HG03097 (cell line): ENCODE data around the gene DDR1.
A peak's percentile ranks its signal among the peaks of the same experiment; 100 is the strongest.
"Not testable (repeated sequence)": the region's sequence is repeated elsewhere in the genome, so short reads cannot be mapped to it uniquely, and the experiment has no call there.

Source experiments
- ATAC-seq: cut with Tn5 transposase; IDR thresholded peaks from one replicate; pipeline ENCODE4 v1.9.1; 2021; ENCODE audit not compliant: unreplicated experiment, low FRiP score

The DDR1 gene

DNA sequence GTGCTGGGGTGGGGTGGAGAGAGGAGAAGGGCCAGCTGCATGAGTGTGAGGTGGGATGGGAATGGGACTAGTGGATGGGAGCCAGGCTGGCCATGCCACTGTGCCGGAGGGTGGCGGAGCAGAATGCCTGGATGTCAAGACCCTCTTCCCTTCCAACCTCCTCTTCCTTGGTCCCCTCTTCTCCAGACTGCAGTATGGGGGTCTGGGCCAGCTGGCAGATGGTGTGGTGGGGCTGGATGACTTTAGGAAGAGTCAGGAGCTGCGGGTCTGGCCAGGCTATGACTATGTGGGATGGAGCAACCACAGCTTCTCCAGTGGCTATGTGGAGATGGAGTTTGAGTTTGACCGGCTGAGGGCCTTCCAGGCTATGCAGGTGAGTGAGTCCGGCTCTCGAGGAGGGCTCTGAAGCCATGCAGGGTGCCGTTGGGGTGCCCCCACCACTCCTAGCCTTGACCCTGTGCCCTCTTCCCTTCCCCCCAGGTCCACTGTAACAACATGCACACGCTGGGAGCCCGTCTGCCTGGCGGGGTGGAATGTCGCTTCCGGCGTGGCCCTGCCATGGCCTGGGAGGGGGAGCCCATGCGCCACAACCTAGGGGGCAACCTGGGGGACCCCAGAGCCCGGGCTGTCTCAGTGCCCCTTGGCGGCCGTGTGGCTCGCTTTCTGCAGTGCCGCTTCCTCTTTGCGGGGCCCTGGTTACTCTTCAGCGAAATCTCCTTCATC, 7.7 kb downstream of the DDR1 start:
- ATAC-seq = no peak

- ATAC-seq = no peak
Measured at GRCh38 chr6:30893001-30893591, 8.8 kb downstream of the DDR1 start.

GRCh38 chr6:30893666-30894065, 9.3 kb downstream of the DDR1 start:
- ATAC-seq = no peak

- no peak for ATAC-seq
Measured at GRCh38 chr6:30894381-30894780, 10.1 kb downstream of the DDR1 start.

DNA sequence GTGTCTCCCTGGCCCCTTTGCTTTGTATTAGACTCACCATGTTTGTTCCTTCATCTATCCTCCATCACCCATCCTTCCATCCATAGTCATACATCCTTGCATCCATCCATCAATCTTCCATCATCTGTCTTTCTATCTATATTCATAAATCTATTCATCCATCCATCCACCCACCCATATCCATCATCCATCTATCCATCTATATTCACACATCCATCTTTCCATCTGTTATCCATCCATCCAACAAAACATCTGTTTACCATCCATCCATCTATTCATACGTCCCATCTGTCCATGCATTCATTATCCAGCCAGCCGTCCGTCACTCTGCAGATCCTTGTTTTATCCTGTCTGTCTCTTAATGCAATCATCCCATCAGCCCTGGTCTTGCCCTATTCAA, 10.6 kb downstream of the DDR1 start:
- no peak for ATAC-seq

GRCh38 chr6:30895343-30895742, 11.0 kb downstream of the DDR1 start:
- no peak for ATAC-seq

- ATAC-seq = no peak
Measured at GRCh38 chr6:30896541-30896940, 12.2 kb downstream of the DDR1 start.

DNA sequence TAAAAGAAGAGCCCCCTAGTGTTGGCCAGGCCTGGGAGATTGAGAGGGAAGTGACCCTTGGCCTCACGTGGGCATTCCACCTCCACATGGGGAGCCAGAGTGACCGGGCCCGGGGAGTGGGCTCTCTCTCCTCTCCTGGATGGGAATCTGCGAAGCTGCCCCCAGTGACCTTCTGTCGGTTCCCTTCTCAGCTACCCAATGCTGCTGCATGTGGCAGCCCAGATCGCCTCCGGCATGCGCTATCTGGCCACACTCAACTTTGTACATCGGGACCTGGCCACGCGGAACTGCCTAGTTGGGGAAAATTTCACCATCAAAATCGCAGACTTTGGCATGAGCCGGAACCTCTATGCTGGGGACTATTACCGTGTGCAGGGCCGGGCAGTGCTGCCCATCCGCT, 13.6 kb downstream of the DDR1 start:
- no peak for ATAC-seq

- no peak for ATAC-seq
Measured at GRCh38 chr6:30898750-30899360, 14.5 kb downstream of the DDR1 start.

DNA sequence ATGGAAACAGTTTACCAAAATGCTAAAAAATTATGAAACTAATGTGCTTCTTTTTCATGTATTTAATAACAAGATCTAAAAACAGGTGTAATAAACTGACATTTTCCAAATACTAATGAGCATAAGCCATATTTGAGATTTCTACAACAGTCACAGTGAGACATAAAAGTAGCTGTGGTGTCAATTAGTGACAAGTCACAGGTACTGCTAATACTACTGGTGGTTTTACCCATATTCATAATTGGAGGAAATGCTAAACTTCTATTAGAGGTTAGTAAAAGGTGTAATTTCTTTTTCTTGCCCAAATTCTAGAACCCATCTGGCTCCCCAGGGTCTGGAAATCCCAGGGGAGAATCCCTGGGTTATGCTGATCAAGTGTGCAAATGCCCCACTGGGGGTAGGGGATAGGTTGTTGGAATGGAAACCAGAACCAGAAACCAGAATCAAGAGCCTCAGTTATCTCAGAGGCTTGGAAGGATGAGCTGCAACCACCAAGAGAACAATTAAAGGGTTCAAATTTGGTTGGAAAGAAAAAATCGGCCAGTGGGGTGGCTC, 16.6 kb downstream of the DDR1 start:
- no peak for ATAC-seq

DNA sequence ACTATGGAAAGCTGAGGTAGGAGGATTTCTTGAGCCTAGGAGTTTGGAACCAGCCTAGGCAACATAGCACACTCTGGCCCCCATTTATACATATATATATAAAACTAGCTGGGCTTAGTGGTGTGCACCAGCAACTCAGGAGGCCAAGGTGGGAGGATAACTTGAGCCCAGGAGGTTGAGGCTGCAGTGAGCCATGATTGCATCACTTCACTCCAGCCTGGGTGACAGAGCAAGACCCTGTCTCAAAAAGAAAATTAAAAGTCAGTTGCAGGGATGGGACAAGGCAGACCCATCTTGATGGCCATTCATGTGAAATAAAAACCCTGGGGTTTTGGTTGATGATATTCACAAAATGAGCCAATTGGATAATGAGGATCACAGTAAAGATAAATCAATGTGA, 17.1 kb downstream of the DDR1 start:
- ATAC-seq = no peak

DNA sequence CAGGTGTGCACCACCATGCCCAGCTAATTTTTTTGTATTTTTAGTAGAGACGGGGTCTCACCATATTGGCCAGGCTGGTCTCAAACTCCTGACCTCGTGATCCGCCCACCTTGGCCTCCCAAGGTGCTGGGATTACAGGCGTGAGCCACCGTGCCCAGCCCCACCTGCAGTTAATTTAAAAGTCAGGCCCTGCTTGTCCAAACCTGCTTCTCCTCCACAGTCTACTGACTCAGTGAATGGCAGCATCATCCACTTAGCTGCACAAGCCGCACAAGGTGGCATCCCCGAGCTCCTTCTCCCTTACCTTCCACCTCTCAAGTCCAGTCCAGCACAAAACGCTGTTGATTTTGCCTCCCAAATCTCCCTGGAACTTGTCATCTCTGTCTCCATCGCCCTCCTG, 17.9 kb downstream of the DDR1 start:
- ATAC-seq = not testable (repeated sequence)

DNA sequence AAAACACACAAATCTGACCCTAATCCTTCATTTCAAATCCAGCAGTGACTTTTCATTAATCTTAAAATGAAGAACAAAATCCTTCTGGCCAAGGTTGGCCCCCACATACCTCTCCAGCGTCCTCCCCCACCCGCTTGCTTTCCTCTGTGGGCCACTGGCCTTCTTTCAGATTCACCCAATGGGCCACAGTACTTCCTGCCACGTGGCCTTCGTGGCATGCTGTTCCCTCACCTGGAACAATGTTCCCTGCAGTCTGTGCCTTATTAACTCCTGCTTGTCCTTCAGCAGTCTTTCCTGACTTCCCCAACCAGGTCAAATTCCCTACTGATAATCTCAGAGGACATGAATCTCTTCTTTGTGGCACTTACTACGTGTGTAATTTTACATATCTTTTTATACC, 18.4 kb downstream of the DDR1 start:
- ATAC-seq = no peak

DNA sequence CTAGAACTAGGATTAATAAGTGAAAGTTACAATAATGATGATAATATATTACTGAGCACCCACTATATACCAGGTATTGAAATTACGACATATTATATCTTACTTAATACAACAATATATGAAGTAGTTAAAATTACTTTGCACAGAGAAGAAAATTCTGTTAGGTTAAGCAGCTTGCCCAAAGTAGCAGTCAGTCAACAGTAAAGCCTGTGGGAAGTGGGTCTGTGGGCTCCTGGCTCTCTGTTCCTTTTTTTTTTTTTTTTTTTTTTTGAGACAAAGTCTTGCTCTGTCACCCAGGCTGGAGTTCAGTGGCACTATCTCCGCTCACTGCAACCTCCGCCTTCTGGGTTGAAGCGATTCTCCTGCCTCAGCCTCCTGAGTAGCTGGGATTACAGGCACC, 18.9 kb downstream of the DDR1 start:
- no peak for ATAC-seq

DNA sequence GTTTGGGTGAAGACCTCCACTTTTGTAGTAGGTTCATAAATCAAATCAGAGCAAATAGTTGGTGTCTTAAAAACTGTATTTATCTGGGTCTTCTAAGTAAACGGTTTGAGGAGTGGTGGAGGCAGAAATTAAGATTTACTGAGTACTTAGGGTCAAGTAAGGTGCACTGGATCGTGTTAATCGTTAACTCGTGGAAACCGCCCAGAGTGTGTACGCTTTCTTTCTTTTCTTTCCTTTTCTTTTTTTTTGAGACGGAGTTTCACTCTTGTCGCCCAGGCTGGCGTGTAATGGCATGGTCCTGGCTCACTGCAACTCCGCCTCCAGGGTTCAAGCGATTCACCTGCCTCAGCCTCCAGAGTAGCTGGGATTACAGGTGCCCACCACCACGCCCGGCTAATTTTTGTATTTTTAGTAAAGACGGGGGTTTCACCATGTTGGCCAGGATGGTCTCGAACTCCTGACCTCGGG, 23.0 kb downstream of the DDR1 start:
- ATAC-seq = not testable (repeated sequence)

DNA sequence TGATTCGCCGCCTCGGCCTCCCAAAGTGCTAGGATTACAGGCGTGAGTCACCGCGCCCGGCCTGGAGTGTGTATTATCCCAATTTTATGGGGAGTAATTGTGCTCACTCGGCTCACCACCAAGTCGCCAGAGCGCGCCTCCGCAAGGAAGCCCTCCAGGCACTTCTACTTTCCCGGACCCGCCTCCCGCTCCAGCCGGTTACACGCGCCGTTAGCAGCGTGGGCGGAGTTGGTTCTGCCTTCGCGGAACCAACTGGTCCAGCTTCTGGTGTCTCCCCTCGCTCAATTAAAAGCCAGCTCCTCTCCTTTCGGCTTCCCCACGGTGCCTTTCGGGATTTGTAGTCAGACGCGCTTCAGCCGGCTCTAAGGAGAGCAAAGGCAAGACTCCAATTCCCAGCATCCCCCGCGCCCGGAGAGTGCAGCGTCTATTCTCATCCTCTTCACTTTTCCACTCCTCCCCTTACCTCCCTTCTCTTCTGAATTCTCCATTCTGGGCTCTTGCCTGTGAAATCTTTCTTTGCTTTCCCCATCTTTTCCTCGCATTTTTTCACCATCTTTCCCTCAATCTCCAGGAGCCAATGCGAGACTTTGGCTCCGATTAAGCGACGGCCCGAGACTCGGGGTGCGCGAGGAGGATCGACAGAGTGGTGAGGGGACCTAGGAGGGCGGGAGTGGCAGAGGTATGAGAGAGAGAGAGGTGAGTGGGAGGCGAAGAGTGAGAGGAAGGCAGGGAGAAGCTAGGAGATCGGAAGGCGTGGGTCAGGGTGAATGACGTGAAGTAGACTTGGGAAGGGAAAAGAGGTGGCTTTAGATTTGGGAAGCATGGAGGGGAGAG, 23.7 kb downstream of the DDR1 start, which contains the start of gene GTF2H4:
GTF2H4 (plus strand) TSS at position 450 of the 834 bp plus-strand sequence.
- peak; percentile 94 for ATAC-seq

GRCh38 chr6:30908700-30909099, 24.4 kb downstream of the DDR1 start:
- no peak for ATAC-seq

DNA sequence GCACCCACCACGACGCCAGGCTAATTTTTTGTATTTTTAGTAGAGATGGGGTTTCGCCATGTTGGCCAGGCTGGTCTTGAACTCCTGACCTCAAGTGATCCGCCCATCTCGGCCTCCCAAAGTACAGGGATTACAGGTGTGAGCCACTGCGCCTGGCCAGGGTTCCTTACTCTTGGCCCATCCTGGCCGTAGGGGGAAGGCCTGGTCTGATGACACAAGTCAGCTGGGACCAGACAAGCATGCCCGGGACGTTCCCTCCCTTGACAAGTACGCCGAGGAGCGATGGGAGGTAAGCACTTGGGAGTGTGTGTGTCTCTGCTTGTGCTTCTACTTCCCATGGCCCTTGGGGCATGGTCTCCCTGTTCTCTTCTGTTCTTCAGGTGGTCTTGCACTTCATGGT, 26.2 kb downstream of the DDR1 start:
- ATAC-seq = not testable (repeated sequence)

DNA sequence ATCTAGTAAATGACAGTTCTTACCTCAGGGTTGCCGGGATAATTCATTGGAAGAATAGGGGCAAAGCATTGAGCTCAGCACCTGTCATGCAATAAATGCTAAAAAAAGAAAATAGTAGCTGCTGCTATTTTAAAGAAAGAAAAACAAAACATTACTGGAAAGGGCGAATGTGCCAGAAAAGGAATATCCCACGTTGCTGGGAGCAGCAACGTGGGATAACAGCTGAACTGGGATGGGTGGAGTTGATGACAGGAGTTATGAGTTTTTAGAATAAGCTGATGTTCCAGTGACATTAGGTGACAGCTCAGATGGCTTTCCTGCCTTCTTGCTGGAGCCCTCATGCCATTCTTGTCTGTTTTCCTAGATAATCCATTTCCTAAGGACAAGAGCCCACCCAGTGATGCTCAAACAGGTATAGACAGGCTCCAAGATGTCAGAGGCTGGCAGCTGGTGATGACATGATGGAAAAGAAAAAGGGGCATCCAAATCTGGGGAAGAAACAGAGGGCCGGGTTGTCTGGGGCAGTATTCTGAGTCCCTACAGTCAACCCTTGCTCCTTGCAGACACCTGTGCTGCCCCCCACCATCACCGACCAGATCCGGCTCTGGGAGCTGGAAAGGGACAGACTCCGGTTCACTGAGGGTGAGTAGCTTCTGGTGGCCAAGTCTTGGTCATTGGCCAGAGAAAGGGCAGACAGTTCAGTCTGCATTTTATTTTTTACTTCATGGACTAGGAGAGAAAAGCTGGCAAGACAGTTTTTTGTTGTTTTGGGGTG, 28.6 kb downstream of the DDR1 start:
- no peak for ATAC-seq

GRCh38 chr6:30913721-30914075, 29.4 kb downstream of the DDR1 start:
- no peak for ATAC-seq
